ENCODE measurements around the gene COX5A. TPM values are rescaled to one million over a fixed set of nuclear protein-coding genes. Genes with fewer than 3 reads are reported as not detected.
A peak's percentile ranks its signal among the peaks of the same experiment; 100 is the strongest.

COX5A gene
- total and polyA plus RNA-seq, 2 of the 13 experiments (the other 11 are each of a cell fraction or from before 2014, with no cell fraction given) = 158 to 218 TPM

DNA sequence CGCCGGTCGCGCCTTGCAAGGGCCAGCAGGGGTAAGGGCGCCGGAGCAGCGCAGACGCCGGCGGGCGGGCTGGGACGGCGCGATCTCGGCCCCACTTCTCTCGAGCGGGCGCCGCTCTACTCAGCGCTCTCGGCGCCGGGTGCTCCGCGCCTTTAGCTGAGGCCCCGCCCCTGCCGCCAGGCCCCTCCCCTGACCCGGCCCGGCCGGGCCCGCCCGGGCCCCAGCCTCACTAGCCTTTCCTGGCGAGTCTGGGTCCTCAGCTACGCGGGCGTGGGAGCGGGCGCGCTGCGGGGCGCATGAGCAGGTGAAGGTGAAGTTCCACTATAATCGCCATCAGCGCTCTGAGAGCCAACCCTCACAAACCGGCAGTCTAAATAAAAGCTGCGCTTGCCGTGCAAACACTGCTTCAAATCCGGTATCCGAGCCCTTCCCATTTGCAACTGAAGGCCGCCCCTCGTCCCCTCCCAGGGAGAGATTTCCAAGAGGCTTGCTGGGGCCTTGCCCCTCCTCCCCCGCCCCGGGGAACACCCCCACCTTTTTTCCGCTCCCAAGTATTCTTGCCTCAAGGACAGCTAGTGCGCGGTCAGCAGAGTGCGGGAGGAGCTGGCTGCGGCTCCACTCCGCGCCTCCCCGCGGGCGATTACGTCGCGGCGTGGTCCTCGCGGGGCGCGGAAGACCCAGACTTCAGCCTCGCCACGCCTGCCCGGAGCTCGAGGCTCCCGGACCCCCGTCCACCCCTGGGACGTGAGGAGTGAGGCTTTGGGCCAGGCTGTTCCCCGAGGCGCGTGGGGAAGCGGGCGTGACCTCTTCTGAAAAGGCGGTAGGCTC lies 19.0 kb upstream of the COX5A start, which contains the start of gene RPP25 (continued):
- TF ChIP-seq MYPOP (CRISPR knock-in tag; IDR thresholded peaks at IDR 0.05) (0 out of 2 replicates have a peak, but pooled peaks have one; percentile 28), BCL6 (CRISPR knock-in tag; IDR thresholded peaks at IDR 0.05) (0 out of 2 replicates have a peak, but pooled peaks have one; percentile 15), ASH2L (IDR thresholded peaks at IDR 0.05; ENCODE audit: insufficient read length, low read depth, low read length) (no peak), JUN (CRISPR knock-in tag; IDR thresholded peaks at IDR 0.05) (no peak), ZBTB21 (CRISPR knock-in tag; IDR thresholded peaks at IDR 0.05) (no peak), ATF7 (IDR thresholded peaks at IDR 0.05) (no peak), ATF7 (CRISPR knock-in tag; IDR thresholded peaks at IDR 0.05) (peak; percentile 72; the same call in 1 of the 2 replicates), ZMYM2 (CRISPR knock-in tag; IDR thresholded peaks at IDR 0.05) (no peak), ZIK1 (CRISPR knock-in tag; IDR thresholded peaks at IDR 0.05; ENCODE audit: borderline replicate concordance, low read depth) (no peak), ZSCAN22 (CRISPR knock-in tag; IDR thresholded peaks at IDR 0.05) (no peak), ZNF616 (CRISPR knock-in tag; IDR thresholded peaks at IDR 0.05; ENCODE audit: low read depth) (no peak), FOXO1 (CRISPR knock-in tag; IDR thresholded peaks at IDR 0.05) (no peak), DNMT3B (CRISPR knock-in tag; conservative IDR thresholded peaks at IDR 0.05) (no peak), ZBTB33 (CRISPR knock-in tag; IDR thresholded peaks at IDR 0.05) (no peak), ERF (CRISPR knock-in tag; IDR thresholded peaks at IDR 0.05) (no peak; the same call in 1 of the 2 replicates), ZFP90 (CRISPR knock-in tag; IDR thresholded peaks at IDR 0.05; ENCODE audit: borderline replicate concordance) (no peak), PATZ1 (CRISPR knock-in tag; IDR thresholded peaks at IDR 0.05) (0 out of 2 replicates have a peak, but pooled peaks have one; percentile 41), SOX13 (IDR thresholded peaks at IDR 0.05) (no peak), SOX13 (CRISPR knock-in tag; conservative IDR thresholded peaks at IDR 0.05 in 1 of 2, IDR thresholded peaks at IDR 0.05 in 1 of 2) (no peak), ZNF460 (CRISPR knock-in tag; IDR thresholded peaks at IDR 0.05; ENCODE audit: borderline replicate concordance) (no peak)
- TF ChIP-seq, protein P1, sequence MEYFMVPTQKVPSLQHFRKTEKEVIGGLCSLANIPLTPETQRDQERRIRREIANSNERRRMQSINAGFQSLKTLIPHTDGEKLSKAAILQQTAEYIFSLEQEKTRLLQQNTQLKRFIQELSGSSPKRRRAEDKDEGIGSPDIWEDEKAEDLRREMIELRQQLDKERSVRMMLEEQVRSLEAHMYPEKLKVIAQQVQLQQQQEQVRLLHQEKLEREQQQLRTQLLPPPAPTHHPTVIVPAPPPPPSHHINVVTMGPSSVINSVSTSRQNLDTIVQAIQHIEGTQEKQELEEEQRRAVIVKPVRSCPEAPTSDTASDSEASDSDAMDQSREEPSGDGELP (IDR thresholded peaks at IDR 0.05; ENCODE audit: borderline replicate concordance, low read depth) = no peak
- TF ChIP-seq, protein P2, sequence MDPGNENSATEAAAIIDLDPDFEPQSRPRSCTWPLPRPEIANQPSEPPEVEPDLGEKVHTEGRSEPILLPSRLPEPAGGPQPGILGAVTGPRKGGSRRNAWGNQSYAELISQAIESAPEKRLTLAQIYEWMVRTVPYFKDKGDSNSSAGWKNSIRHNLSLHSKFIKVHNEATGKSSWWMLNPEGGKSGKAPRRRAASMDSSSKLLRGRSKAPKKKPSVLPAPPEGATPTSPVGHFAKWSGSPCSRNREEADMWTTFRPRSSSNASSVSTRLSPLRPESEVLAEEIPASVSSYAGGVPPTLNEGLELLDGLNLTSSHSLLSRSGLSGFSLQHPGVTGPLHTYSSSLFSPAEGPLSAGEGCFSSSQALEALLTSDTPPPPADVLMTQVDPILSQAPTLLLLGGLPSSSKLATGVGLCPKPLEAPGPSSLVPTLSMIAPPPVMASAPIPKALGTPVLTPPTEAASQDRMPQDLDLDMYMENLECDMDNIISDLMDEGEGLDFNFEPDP (CRISPR knock-in tag; conservative IDR thresholded peaks at IDR 0.05) = 0 out of 2 replicates have a peak, but pooled peaks have one; percentile 70

Measured in HepG2 (cell line).